GM23338 (cell line): ENCODE data around the gene FAF1. TPM values are rescaled to one million over a fixed set of nuclear protein-coding genes. Genes with fewer than 3 reads are reported as not detected.

Experiments
- ATAC-seq: fragments of 200-7000 bp; cut with Tn5 transposase; 3 replicates; pipeline ENCODE4 v1.9.1; 2020
- DNase-seq: peaks from one replicate; pipeline ENCODE4 v3.0.0-alpha.2; 2015; ENCODE audit warnings: low spot score
- H2AFZ ChIP-seq: fragments of 200-600 bp; sonication (generic); 2 replicates; pipeline ENCODE4 v1.8.0; 2016; ENCODE audit warnings: antibody characterized with exemption, mild to moderate bottlenecking, moderate library complexity
- H3F3A ChIP-seq: fragments of 200-600 bp; sonication (generic); replicated peaks from 2 replicates; pipeline ENCODE4 v1.8.0; 2017; ENCODE audit warnings: antibody characterized with exemption, mixed run types, low read depth
- H3K27ac ChIP-seq: fragments of 200-600 bp; sonication (generic); 2 replicates; pipeline ENCODE4 v1.6.1; 2016; ENCODE audit warnings: low read depth
- H3K27me3 ChIP-seq: fragments of 200-600 bp; sonication (generic); 2 replicates; pipeline ENCODE4 v1.8.0; 2016; ENCODE audit warnings: mild to moderate bottlenecking, mixed run types, moderate library complexity; ENCODE audit not compliant: insufficient read depth
- H3K36me3 ChIP-seq: fragments of 200-600 bp; sonication (generic); 2 replicates; pipeline ENCODE4 v1.8.0; 2016; ENCODE audit warnings: mild to moderate bottlenecking; ENCODE audit not compliant: insufficient read depth
- H3K4me1 ChIP-seq: fragments of 200-600 bp; sonication (generic); 2 replicates; pipeline ENCODE4 v1.8.0; 2016; ENCODE audit warnings: mild to moderate bottlenecking, moderate library complexity; ENCODE audit not compliant: insufficient read depth
- H3K4me2 ChIP-seq: fragments of 200-600 bp; sonication (generic); 2 replicates; pipeline ENCODE4 v1.7.1; 2017; ENCODE audit warnings: mixed run types
- H3K4me3 ChIP-seq: fragments of 200-600 bp; sonication (generic); 2 replicates; pipeline ENCODE4 v1.6.1; 2016; ENCODE audit warnings: mixed run types
- H3K79me2 ChIP-seq: fragments of 200-600 bp; sonication (generic); replicated peaks from 2 replicates; pipeline ENCODE4 v1.8.0; 2017; ENCODE audit warnings: mild to moderate bottlenecking; ENCODE audit not compliant: insufficient read depth
- H3K9me2 ChIP-seq: fragments of 200-600 bp; sonication (generic); 2 replicates; pipeline ENCODE4 v1.8.0; 2017; ENCODE audit not compliant: insufficient read depth
- H4K20me1 ChIP-seq: fragments of 200-600 bp; sonication (generic); replicated peaks from 2 replicates; pipeline ENCODE4 v1.8.0; 2017; ENCODE audit warnings: mild to moderate bottlenecking; ENCODE audit not compliant: insufficient read depth
- H3K27ac Mint-ChIP-seq: 2 replicates; pipeline ENCODE4 v1.8.0; 2020; ENCODE audit warnings: inconsistent platforms, mild to moderate bottlenecking, moderate library complexity, mixed read lengths
- H3K27me3 Mint-ChIP-seq: 3 replicates; pipeline ENCODE4 v1.8.0; 2022; ENCODE audit warnings: low read depth, mild to moderate bottlenecking, moderate library complexity, mixed read lengths, inconsistent platforms; ENCODE audit not compliant: insufficient read depth, poor library complexity
- H3K36me3 Mint-ChIP-seq: 3 replicates; pipeline ENCODE4 v1.8.0; 2021; ENCODE audit warnings: low read depth, mild to moderate bottlenecking, inconsistent platforms, moderate library complexity, mixed read lengths
- H3K4me1 Mint-ChIP-seq: 3 replicates; pipeline ENCODE4 v1.8.0; 2020; ENCODE audit warnings: mild to moderate bottlenecking, inconsistent platforms, mixed read lengths
- H3K4me3 Mint-ChIP-seq: 3 replicates; pipeline ENCODE4 v1.8.0; 2021; ENCODE audit warnings: moderate library complexity, mild to moderate bottlenecking, inconsistent platforms, mixed read lengths
- H3K9me3 Mint-ChIP-seq: 3 replicates; pipeline ENCODE4 v1.8.0; 2020; ENCODE audit warnings: moderate library complexity, mild to moderate bottlenecking, inconsistent platforms, mixed read lengths
- CREB1 ChIP-seq: fragments of 250-450 bp; sonication (Bioruptor Pico); IDR thresholded peaks from 2 replicates; pipeline ENCODE4 v1.5.0; 2020; ENCODE audit warnings: low read depth, mild to moderate bottlenecking, moderate library complexity
- ETS1 ChIP-seq: IDR thresholded peaks from 2 replicates; pipeline ENCODE4 v1.6.1; 2016; ENCODE audit warnings: antibody characterized with exemption
- EZH2 ChIP-seq: fragments of 200-600 bp; sonication (generic); IDR thresholded peaks from one replicate; pipeline ENCODE4 v1.8.0; 2017; ENCODE audit warnings: antibody characterized with exemption, mild to moderate bottlenecking, low read depth; ENCODE audit not compliant: unreplicated experiment
- EZH2phosphoT487 ChIP-seq: fragments of 200-600 bp; sonication (generic); IDR thresholded peaks from one replicate; pipeline ENCODE4 v1.8.1; 2018; ENCODE audit warnings: antibody characterized with exemption; ENCODE audit not compliant: unreplicated experiment
- JUNB ChIP-seq: IDR thresholded peaks from one replicate; pipeline ENCODE4 v1.6.1; 2016; ENCODE audit warnings: antibody characterized with exemption; ENCODE audit not compliant: unreplicated experiment
- NANOG ChIP-seq: IDR thresholded peaks from 2 replicates; pipeline ENCODE4 v1.6.1; 2016; ENCODE audit warnings: antibody characterized with exemption, borderline replicate concordance
- POLR2AphosphoS5 ChIP-seq: IDR thresholded peaks from 2 replicates; pipeline ENCODE4 v1.6.1; 2016; ENCODE audit warnings: antibody characterized with exemption, low read depth
- STAT1 ChIP-seq: IDR thresholded peaks from one replicate; pipeline ENCODE4 v1.6.1; 2016; ENCODE audit warnings: antibody characterized with exemption; ENCODE audit not compliant: unreplicated experiment
- ZNF114 ChIP-seq: fragments of 250-450 bp; sonication (Bioruptor Pico); IDR thresholded peaks from 2 replicates; pipeline ENCODE4 v1.5.0; 2020; ENCODE audit warnings: mild to moderate bottlenecking, moderate library complexity
- ZNF331 ChIP-seq: fragments of 250-450 bp; sonication (Bioruptor Pico); IDR thresholded peaks from 2 replicates; pipeline ENCODE4 v1.5.0; 2020; ENCODE audit warnings: low read depth, mild to moderate bottlenecking, moderate library complexity
- ZNF462 ChIP-seq: fragments of 250-450 bp; sonication (Bioruptor Pico); IDR thresholded peaks from 2 replicates; pipeline ENCODE4 v1.5.0; 2020; ENCODE audit warnings: mild to moderate bottlenecking, moderate library complexity
- polyA plus RNA-seq: library from polyadenylated mRNA; unstranded; fragments of >200 nt; fragmentation: Nextera tagmentation; extraction: Ambion mirVana; gene quantifications from 2 replicates; pipeline ENCODE4 v1.2.1, GENCODE V29; 2016
- total RNA-seq: library from RNA; depleted of rRNA; stranded (reverse); fragments of >200 nt; shearing (Covaris generic); gene quantifications from 2 replicates; pipeline ENCODE4 v1.2.3, GENCODE V29; 2014
- TF ChIP-seq, protein P1 (sequence below): IDR thresholded peaks from one replicate; pipeline ENCODE4 v1.6.1; 2018; ENCODE audit warnings: antibody characterized with exemption; ENCODE audit not compliant: unreplicated experiment
- TF ChIP-seq, protein P2 (sequence below), 2 experiments: fragments of 200-600 bp in 1 of 2; sonication (generic) in 1 of 2; conservative IDR thresholded peaks; 2 replicates each; pipeline versions ENCODE4 v1.5.1 to v1.6.1; 2016 to 2017; ENCODE audit warnings: antibody characterized with exemption in 2 of 2, low read depth in 2 of 2, mild to moderate bottlenecking in 2 of 2, moderate library complexity in 1 of 2

Gene FAF1
- total and polyA plus RNA-seq, 2 experiments from 2014 or later = 24.1 to 53.2 TPM

DNA sequence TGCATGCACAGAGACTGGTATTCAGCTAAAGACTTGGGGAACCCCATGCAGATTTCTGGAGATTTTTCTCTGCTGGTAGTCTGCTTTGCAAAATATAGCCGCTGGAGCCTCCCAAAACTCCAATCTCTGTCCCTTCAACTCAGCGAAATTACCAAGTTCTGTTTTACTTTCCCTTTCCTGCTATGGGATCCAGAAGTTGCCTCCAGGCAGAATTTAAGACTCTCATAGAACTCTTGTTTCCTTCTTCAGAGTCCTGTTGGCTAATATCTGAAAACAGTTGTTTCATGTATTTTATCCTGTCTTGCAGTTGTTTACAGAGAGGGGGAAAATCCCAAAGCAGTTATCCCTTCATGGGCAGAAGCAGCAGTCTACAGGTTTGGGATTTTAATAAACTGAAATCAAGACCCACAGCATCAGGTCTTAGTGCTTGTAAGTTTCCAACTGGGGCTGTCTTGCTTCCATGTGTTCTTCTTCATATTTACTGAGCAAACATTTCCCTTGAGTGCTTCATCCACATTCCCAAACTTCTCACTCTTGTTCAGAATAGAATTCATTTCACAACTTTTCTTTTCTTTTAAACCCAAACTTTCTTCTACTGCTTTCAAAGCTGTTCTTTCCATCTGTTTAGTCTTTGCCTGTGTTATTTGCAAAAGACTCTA, 315.5 kb downstream of the FAF1 start:
- Mint-ChIP-seq H3K4me3 (no peak overlapping the region; the same call in 2 of the 3 replicates), H3K36me3 (no peaks in the 10 kb centered on the region), H3K27me3 (peaks cover 4% of the 10 kb centered on the region), H3K9me3 (no peaks in the 10 kb centered on the region), H3K4me1 (peaks cover 15% of the 10 kb centered on the region), H3K27ac (peak overlapping the region; percentile 86)
- no peak for TF ChIP-seq ZNF114 (CRISPR knock-in tag)
- TF ChIP-seq NANOG = no peak
- TF ChIP-seq EZH2phosphoT487 = no peak
- TF ChIP-seq ETS1 = no peak
- TF ChIP-seq ZNF462 (CRISPR knock-in tag) = no peak
- no peak for TF ChIP-seq ZNF331
- TF ChIP-seq, protein P1, sequence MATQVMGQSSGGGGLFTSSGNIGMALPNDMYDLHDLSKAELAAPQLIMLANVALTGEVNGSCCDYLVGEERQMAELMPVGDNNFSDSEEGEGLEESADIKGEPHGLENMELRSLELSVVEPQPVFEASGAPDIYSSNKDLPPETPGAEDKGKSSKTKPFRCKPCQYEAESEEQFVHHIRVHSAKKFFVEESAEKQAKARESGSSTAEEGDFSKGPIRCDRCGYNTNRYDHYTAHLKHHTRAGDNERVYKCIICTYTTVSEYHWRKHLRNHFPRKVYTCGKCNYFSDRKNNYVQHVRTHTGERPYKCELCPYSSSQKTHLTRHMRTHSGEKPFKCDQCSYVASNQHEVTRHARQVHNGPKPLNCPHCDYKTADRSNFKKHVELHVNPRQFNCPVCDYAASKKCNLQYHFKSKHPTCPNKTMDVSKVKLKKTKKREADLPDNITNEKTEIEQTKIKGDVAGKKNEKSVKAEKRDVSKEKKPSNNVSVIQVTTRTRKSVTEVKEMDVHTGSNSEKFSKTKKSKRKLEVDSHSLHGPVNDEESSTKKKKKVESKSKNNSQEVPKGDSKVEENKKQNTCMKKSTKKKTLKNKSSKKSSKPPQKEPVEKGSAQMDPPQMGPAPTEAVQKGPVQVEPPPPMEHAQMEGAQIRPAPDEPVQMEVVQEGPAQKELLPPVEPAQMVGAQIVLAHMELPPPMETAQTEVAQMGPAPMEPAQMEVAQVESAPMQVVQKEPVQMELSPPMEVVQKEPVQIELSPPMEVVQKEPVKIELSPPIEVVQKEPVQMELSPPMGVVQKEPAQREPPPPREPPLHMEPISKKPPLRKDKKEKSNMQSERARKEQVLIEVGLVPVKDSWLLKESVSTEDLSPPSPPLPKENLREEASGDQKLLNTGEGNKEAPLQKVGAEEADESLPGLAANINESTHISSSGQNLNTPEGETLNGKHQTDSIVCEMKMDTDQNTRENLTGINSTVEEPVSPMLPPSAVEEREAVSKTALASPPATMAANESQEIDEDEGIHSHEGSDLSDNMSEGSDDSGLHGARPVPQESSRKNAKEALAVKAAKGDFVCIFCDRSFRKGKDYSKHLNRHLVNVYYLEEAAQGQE = no peak
- TF ChIP-seq EZH2 = no peak
- TF ChIP-seq JUNB = no peak
- TF ChIP-seq, protein P2, sequence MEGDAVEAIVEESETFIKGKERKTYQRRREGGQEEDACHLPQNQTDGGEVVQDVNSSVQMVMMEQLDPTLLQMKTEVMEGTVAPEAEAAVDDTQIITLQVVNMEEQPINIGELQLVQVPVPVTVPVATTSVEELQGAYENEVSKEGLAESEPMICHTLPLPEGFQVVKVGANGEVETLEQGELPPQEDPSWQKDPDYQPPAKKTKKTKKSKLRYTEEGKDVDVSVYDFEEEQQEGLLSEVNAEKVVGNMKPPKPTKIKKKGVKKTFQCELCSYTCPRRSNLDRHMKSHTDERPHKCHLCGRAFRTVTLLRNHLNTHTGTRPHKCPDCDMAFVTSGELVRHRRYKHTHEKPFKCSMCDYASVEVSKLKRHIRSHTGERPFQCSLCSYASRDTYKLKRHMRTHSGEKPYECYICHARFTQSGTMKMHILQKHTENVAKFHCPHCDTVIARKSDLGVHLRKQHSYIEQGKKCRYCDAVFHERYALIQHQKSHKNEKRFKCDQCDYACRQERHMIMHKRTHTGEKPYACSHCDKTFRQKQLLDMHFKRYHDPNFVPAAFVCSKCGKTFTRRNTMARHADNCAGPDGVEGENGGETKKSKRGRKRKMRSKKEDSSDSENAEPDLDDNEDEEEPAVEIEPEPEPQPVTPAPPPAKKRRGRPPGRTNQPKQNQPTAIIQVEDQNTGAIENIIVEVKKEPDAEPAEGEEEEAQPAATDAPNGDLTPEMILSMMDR (conservative IDR thresholded peaks at IDR 0.05; ENCODE audit: low read depth in 2 of 2) = no peak
- no peak for TF ChIP-seq STAT1
- no peak for TF ChIP-seq CREB1 (CRISPR knock-in tag)
- TF ChIP-seq POLR2AphosphoS5 = no peak
- H3K9me2 ChIP-seq = no peaks in the 10 kb centered on the region
- no peak overlapping the region for H3K4me2 ChIP-seq
- ATAC-seq (no peak), DNase-seq (peak; percentile 32)
- H3K4me1 ChIP-seq = no peaks in the 10 kb centered on the region; the same call in none of the 2 replicates
- H2AFZ ChIP-seq = no peak overlapping the region
- no peaks in the 10 kb centered on the region for H4K20me1 ChIP-seq
- H3K27ac ChIP-seq = peak overlapping the region; percentile 72
- no peaks in the 10 kb centered on the region for H3K36me3 ChIP-seq
- no peaks in the 10 kb centered on the region for H3K27me3 ChIP-seq
- no peaks in the 10 kb centered on the region for H3F3A ChIP-seq
- H3K4me3 ChIP-seq = no peak overlapping the region
- no peaks in the 10 kb centered on the region for H3K79me2 ChIP-seq
